Endothelial cell of umbilical vein (primary cell): ENCODE measurements around the gene MFRP. TPM values are rescaled to one million over a fixed set of nuclear protein-coding genes. Genes with fewer than 3 reads are reported as not detected.
A peak's percentile ranks its signal among the peaks of the same experiment; 100 is the strongest.

Experiments
- BruUV-seq: library from RNA; stranded (reverse); fragments of 400-500 nt; replicated peaks from 2 replicates; lab custom pipeline; 2021; lab: Mats Ljungman, UMichigan
- CTCF ChIA-PET: fragments of 300-600, 350-600 bp; sonication (Branson Sonifier 250); formaldehyde crosslinking; loops from one replicate; lab custom pipeline; 2021; ENCODE audit warnings: antibody characterized with exemption, inconsistent platforms; lab: Charles Lee
- POLR2A ChIA-PET: fragments of 300-600, 350-600 bp; sonication (Branson Sonifier 250); formaldehyde crosslinking; loops from one replicate; lab custom pipeline; 2021; ENCODE audit warnings: antibody characterized with exemption, inconsistent platforms; lab: Charles Lee
- DNase-seq: peaks from one replicate; pipeline ENCODE4 v3.0.0-alpha.2; 2011; ENCODE audit warnings: low read depth, low spot score
- FAIRE-seq: peaks from 2 replicates; lab custom pipeline; 2011; peaks lifted over from hg19 to GRCh38; lab: Jason Lieb, UNC
- H2AFZ ChIP-seq: 2 replicates; pipeline ENCODE4 v1.6.0; 2012; ENCODE audit warnings: low read depth, low read length, control low read depth, inconsistent platforms
- H3K27ac ChIP-seq: 2 replicates; pipeline ENCODE4 v1.5.1; 2011; ENCODE audit warnings: low read depth, mild to moderate bottlenecking, control low read depth, low read length, moderate library complexity; ENCODE audit not compliant: insufficient read depth
- H3K27me3 ChIP-seq, 2 experiments: 2 replicates each; pipeline versions ENCODE4 v1.6.0 to v1.6.1; 2011; ENCODE audit warnings: low read length in 2 of 2, mixed read lengths in 1 of 2; ENCODE audit not compliant: control insufficient read depth in 2 of 2, insufficient read depth in 2 of 2
- H3K36me3 ChIP-seq, 2 experiments: 2 replicates in 1 of 2; 3 replicates in 1 of 2; pipeline ENCODE4 v1.5.1; 2011; ENCODE audit warnings: low read length in 2 of 2, mild to moderate bottlenecking in 1 of 2, moderate library complexity in 1 of 2; ENCODE audit not compliant: control insufficient read depth in 2 of 2, insufficient read depth in 2 of 2; ENCODE audit errors: extremely low read depth in 1 of 2
- H3K4me1 ChIP-seq: 3 replicates; pipeline ENCODE4 v1.5.1; 2011; ENCODE audit warnings: mild to moderate bottlenecking, low read length; ENCODE audit not compliant: control insufficient read depth, insufficient read depth; ENCODE audit errors: extremely low read depth
- H3K4me2 ChIP-seq: 2 replicates; pipeline ENCODE4 v1.6.1; 2011; ENCODE audit warnings: low read length, control low read depth, mixed read lengths; ENCODE audit not compliant: insufficient read depth
- H3K4me3 ChIP-seq, 3 experiments: fragments of 200-600 bp in 1 of 3; sonication (generic), shearing (Covaris generic) in 1 of 3; replicated peaks in 1 of 3; 2 replicates each; pipeline ENCODE4 v1.5.1; 2011 to 2016; ENCODE audit warnings: control low read depth in 3 of 3, low read length in 3 of 3, mild to moderate bottlenecking in 2 of 3, inconsistent platforms in 1 of 3, low read depth in 1 of 3, moderate library complexity in 1 of 3; ENCODE audit not compliant: insufficient read depth in 1 of 3
- H3K79me2 ChIP-seq: 2 replicates; pipeline ENCODE4 v1.6.0; 2012; ENCODE audit warnings: low read length, inconsistent platforms; ENCODE audit not compliant: control insufficient read depth, insufficient read depth
- H3K9ac ChIP-seq: replicated peaks from 2 replicates; pipeline ENCODE3; 2011; ENCODE audit warnings: low read length, control low read depth; ENCODE audit not compliant: insufficient read depth; ENCODE audit errors: extremely low read depth
- H3K9me1 ChIP-seq: replicated peaks from 3 replicates; pipeline ENCODE4 v1.6.0; 2011; ENCODE audit warnings: mild to moderate bottlenecking, low read length; ENCODE audit not compliant: control insufficient read depth, insufficient read depth; ENCODE audit errors: extremely low read depth
- H3K9me3 ChIP-seq: replicated peaks from 2 replicates; pipeline ENCODE4 v1.5.1; 2012; ENCODE audit warnings: low read length, inconsistent platforms; ENCODE audit not compliant: control insufficient read depth, insufficient read depth
- H4K20me1 ChIP-seq: replicated peaks from 2 replicates; pipeline ENCODE3; 2011; ENCODE audit warnings: mild to moderate bottlenecking, low read length; ENCODE audit not compliant: control insufficient read depth, insufficient read depth; ENCODE audit errors: extremely low read depth
- EZH2 ChIP-seq: IDR thresholded peaks from 2 replicates; pipeline ENCODE4 v1.6.1; 2012; ENCODE audit warnings: borderline replicate concordance, low read depth, mild to moderate bottlenecking, moderate library complexity, low read length, inconsistent platforms; ENCODE audit not compliant: severe bottlenecking
- JUN ChIP-seq: IDR thresholded peaks from 2 replicates; pipeline ENCODE4 v1.6.1; 2011; ENCODE audit warnings: borderline replicate concordance, low read depth; ENCODE audit not compliant: insufficient read length, insufficient read depth
- MAX ChIP-seq: IDR thresholded peaks from 2 replicates; pipeline ENCODE4 v1.6.1; 2011; ENCODE audit not compliant: insufficient read depth, insufficient read length
- MYC ChIP-seq: IDR thresholded peaks from one replicate; pipeline ENCODE4 v1.6.1; 2011; ENCODE audit warnings: mild to moderate bottlenecking, low read depth, low read length
- POLR2A ChIP-seq: IDR thresholded peaks from 2 replicates; pipeline ENCODE4 v1.6.1; 2012; ENCODE audit warnings: low read depth, mild to moderate bottlenecking, control low read depth, low read length
- dilution Hi-C: fragments of 300-500 bp; cut with MboI; formaldehyde crosslinking; loops from one replicate; pipeline ENCODE4 v1.15.0; 2019; ENCODE audit warnings: low sequenced_read_pairs; ENCODE audit not compliant: extremely low pct_ligation_motif_present
- intact Hi-C: fragments of 100-400 bp; cut with micrococcal nuclease; formaldehyde crosslinking; loops from one replicate; pipeline ENCODE4 v1.10.0; 2022
- polyA plus RNA-seq, 4 experiments: library from polyadenylated mRNA; depleted of rRNA in 3 of 4; stranded (reverse) in 3 of 4; unstranded in 1 of 4; fragments of >200 nt; gene quantifications; 2 replicates each; pipeline versions ENCODE4 v1.2.1 to v1.2.3, GENCODE V29; 2011 to 2012; ENCODE audit warnings: missing spikeins in 1 of 4
- total RNA-seq: library from RNA; stranded (reverse); gene quantifications from 2 replicates; pipeline ENCODE4 v1.2.3, GENCODE V29; 2021
- TF ChIP-seq, protein P1 (sequence below), 2 donors: IDR thresholded peaks; 1 replicate in 1 of 2; 2 replicates in 1 of 2; pipeline ENCODE4 v1.5.1; 2011; ENCODE audit warnings: low read length in 2 of 2, mild to moderate bottlenecking in 2 of 2, moderate library complexity in 2 of 2, control low read depth in 1 of 2, inconsistent platforms in 1 of 2, low read depth in 1 of 2; ENCODE audit not compliant: insufficient read depth in 1 of 2; ENCODE audit errors: extremely low read depth in 1 of 2

MFRP gene
- total and polyA plus RNA-seq, 2 donors (not counting 3 experiments of a cell fraction or from before 2014, with no cell fraction given) = 0.08 TPM; not detected in 1

GRCh38 chr11:119382101-119382500, 35.6 kb upstream of the MFRP start:
- intact Hi-C loops (no loop called here), dilution Hi-C loops (no loop called here)
- no peaks in the 10 kb centered on the region for H3K36me3 ChIP-seq
- ChIA-PET CTCF (interaction anchor here (1.3 to 4.6 kb wide), 4 partner anchors 26 to 95 kb away, joined by 5 to 44 read pairs (median 21); partner anchors contain the start of gene C1QTNF5), POLR2A (no interaction called here)
- H3K9me3 ChIP-seq = no peaks in the 10 kb centered on the region
- H3K79me2 ChIP-seq = no peaks in the 10 kb centered on the region
- no peak overlapping the region for H3K27ac ChIP-seq
- H3K27me3 ChIP-seq = peaks cover 7 to 14% of the 10 kb centered on the region in 2 experiments
- peaks cover 10% of the 10 kb centered on the region for H3K4me1 ChIP-seq
- TF ChIP-seq MYC (no peak), POLR2A (no peak), JUN (no peak), MAX (no peak), EZH2 (no peak)
- TF ChIP-seq, protein P1, sequence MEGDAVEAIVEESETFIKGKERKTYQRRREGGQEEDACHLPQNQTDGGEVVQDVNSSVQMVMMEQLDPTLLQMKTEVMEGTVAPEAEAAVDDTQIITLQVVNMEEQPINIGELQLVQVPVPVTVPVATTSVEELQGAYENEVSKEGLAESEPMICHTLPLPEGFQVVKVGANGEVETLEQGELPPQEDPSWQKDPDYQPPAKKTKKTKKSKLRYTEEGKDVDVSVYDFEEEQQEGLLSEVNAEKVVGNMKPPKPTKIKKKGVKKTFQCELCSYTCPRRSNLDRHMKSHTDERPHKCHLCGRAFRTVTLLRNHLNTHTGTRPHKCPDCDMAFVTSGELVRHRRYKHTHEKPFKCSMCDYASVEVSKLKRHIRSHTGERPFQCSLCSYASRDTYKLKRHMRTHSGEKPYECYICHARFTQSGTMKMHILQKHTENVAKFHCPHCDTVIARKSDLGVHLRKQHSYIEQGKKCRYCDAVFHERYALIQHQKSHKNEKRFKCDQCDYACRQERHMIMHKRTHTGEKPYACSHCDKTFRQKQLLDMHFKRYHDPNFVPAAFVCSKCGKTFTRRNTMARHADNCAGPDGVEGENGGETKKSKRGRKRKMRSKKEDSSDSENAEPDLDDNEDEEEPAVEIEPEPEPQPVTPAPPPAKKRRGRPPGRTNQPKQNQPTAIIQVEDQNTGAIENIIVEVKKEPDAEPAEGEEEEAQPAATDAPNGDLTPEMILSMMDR (IDR thresholded peaks at IDR 0.05; ENCODE audit: extremely low read depth in 1 of 2, insufficient read depth in 1 of 2, low read depth in 1 of 2, low read length in 2 of 2) = no peak
- no peak for FAIRE-seq
- H3K4me3 ChIP-seq = peak overlapping the region in 2 of 3 experiments; percentile 31 to 41
- no peaks in the 10 kb centered on the region for H3K9me1 ChIP-seq
- no peak for DNase-seq
- H4K20me1 ChIP-seq = no peaks in the 10 kb centered on the region
- H3K4me2 ChIP-seq = peak overlapping the region; percentile 75
- peak overlapping the region; percentile 17 for H3K9ac ChIP-seq
- H2AFZ ChIP-seq = peak overlapping the region; percentile 56
- BruUV-seq = no TSS peak
